Hepatocyte (in vitro differentiated cells): ENCODE measurements around the gene MED19. TPM values are rescaled to one million over a fixed set of nuclear protein-coding genes. Genes with fewer than 3 reads are reported as not detected.

Source experiments
- DNase-seq: peaks from one replicate; pipeline ENCODE4 v3.0.0-alpha.2; 2016; ENCODE audit warnings: low spot score
- H2AFZ ChIP-seq: fragments of 200-600 bp; sonication (generic); 2 replicates; pipeline ENCODE4 v1.6.0; 2016; ENCODE audit warnings: antibody characterized with exemption, mild to moderate bottlenecking
- H3K27ac ChIP-seq: fragments of 200-600 bp; sonication (generic); 2 replicates; pipeline ENCODE4 v1.5.1; 2016; ENCODE audit warnings: mild to moderate bottlenecking
- H3K27me3 ChIP-seq: fragments of 200-600 bp; sonication (generic); 2 replicates; pipeline ENCODE4 v1.6.1; 2016
- H3K36me3 ChIP-seq: fragments of 200-600 bp; sonication (generic); replicated peaks from 2 replicates; pipeline ENCODE4 v1.5.1; 2016; ENCODE audit warnings: low read depth; ENCODE audit not compliant: insufficient read depth
- H3K4me1 ChIP-seq: fragments of 200-600 bp; sonication (generic); 2 replicates; pipeline ENCODE4 v1.5.1; 2016; ENCODE audit warnings: mild to moderate bottlenecking, moderate library complexity; ENCODE audit not compliant: insufficient read depth
- H3K4me2 ChIP-seq: fragments of 200-600 bp; sonication (generic); 2 replicates; pipeline ENCODE4 v1.6.0; 2016
- H3K4me3 ChIP-seq: fragments of 200-600 bp; sonication (generic); 2 replicates; pipeline ENCODE4 v1.5.1; 2016; ENCODE audit warnings: mild to moderate bottlenecking
- H3K79me2 ChIP-seq: fragments of 200-600 bp; sonication (generic); 2 replicates; pipeline ENCODE4 v1.6.0; 2017; ENCODE audit warnings: mild to moderate bottlenecking
- H3K9me2 ChIP-seq: fragments of 200-600 bp; sonication (generic); replicated peaks from 2 replicates; pipeline ENCODE4 v1.6.0; 2017; ENCODE audit warnings: mild to moderate bottlenecking; ENCODE audit not compliant: insufficient read depth
- H3K9me3 ChIP-seq: fragments of 200-600 bp; sonication (generic); 2 replicates; pipeline ENCODE4 v1.5.1; 2016; ENCODE audit warnings: low read depth, mild to moderate bottlenecking
- H4K20me1 ChIP-seq: fragments of 200-600 bp; sonication (generic); 2 replicates; pipeline ENCODE4 v1.6.0; 2016; ENCODE audit warnings: mild to moderate bottlenecking; ENCODE audit not compliant: insufficient read depth, poor library complexity, severe bottlenecking
- CTCF ChIP-seq: fragments of 200-600 bp; sonication (generic); IDR thresholded peaks from 2 replicates; pipeline ENCODE4 v1.5.1; 2016; ENCODE audit warnings: antibody characterized with exemption, mild to moderate bottlenecking; ENCODE audit not compliant: poor library complexity
- EZH2 ChIP-seq: fragments of 200-600 bp; sonication (generic); IDR thresholded peaks from 2 replicates; pipeline ENCODE4 v1.6.1; 2016; ENCODE audit warnings: antibody characterized with exemption, mild to moderate bottlenecking, borderline replicate concordance
- EZH2phosphoT487 ChIP-seq: fragments of 200-600 bp; sonication (generic); IDR thresholded peaks from one replicate; pipeline ENCODE4 v1.6.1; 2018; ENCODE audit warnings: antibody characterized with exemption, mild to moderate bottlenecking, low read depth, moderate library complexity; ENCODE audit not compliant: unreplicated experiment, severe bottlenecking
- WGBS: methylation state at CpG from one replicate; pipeline ENCODE4 v1.1.6; 2016; ENCODE audit warnings: low lambda C conversion rate; ENCODE audit errors: missing lambda C conversion rate; 5-methylcytosine and 5-hydroxymethylcytosine counted together
- polyA plus RNA-seq: library from polyadenylated mRNA; unstranded; fragments of >200 nt; fragmentation: Nextera tagmentation; extraction: Ambion mirVana; gene quantifications from 2 replicates; pipeline ENCODE4 v1.2.1, GENCODE V29; 2016
- total RNA-seq: library from RNA; depleted of rRNA; stranded (reverse); fragments of >200 nt; gene quantifications from 2 replicates; pipeline ENCODE4 v1.2.3, GENCODE V29; 2014

The MED19 gene
- total and polyA plus RNA-seq, 2 experiments from 2014 or later, result 15.5 to 30.2 TPM

GRCh38 chr11:57681168-57681567 lies 30.8 kb downstream of the MED19 start:
- 74% methylated on average over 1 of the region's 1 CpG for WGBS
- Histone ChIP-seq H3K4me1 (no peaks in the 10 kb centered on the region), H3K27me3 (no peaks in the 10 kb centered on the region), H3K4me2 (no peak overlapping the region), H3K4me3 (no peak overlapping the region), H3K9me3 (no peaks in the 10 kb centered on the region), H4K20me1 (peaks cover 10% of the 10 kb centered on the region), H3K27ac (no peak overlapping the region), H3K36me3 (peaks cover 4% of the 10 kb centered on the region), H2AFZ (no peak overlapping the region), H3K9me2 (no peaks in the 10 kb centered on the region), H3K79me2 (peaks cover 77% of the 10 kb centered on the region)
- TF ChIP-seq CTCF (no peak), EZH2phosphoT487 (no peak), EZH2 (no peak)
- no peak for DNase-seq

GRCh38 chr11:57680552-57680874 lies 31.5 kb downstream of the MED19 start:
- Histone ChIP-seq H3K79me2 (peaks cover 80% of the 10 kb centered on the region), H3K9me3 (no peaks in the 10 kb centered on the region), H3K27me3 (no peaks in the 10 kb centered on the region), H3K36me3 (peaks cover 4% of the 10 kb centered on the region), H3K9me2 (no peaks in the 10 kb centered on the region), H3K4me1 (no peaks in the 10 kb centered on the region), H3K4me2 (no peak overlapping the region), H2AFZ (no peak overlapping the region), H4K20me1 (peaks cover 15% of the 10 kb centered on the region), H3K27ac (no peak overlapping the region), H3K4me3 (no peak overlapping the region)
- 81% methylated on average over 2 of the region's 2 CpGs for WGBS
- no peak for DNase-seq
- TF ChIP-seq EZH2phosphoT487 (no peak), EZH2 (no peak), CTCF (no peak)

GRCh38 chr11:57679396-57679795 lies 32.6 kb downstream of the MED19 start:
- no peak for DNase-seq
- H3K27ac ChIP-seq, result no peak overlapping the region
- TF ChIP-seq EZH2 (no peak), CTCF (no peak), EZH2phosphoT487 (no peak)
- no peaks in the 10 kb centered on the region for H3K9me3 ChIP-seq
- no peak overlapping the region for H3K4me2 ChIP-seq
- peaks cover 17% of the 10 kb centered on the region for H4K20me1 ChIP-seq
- no peak overlapping the region for H2AFZ ChIP-seq
- no peaks in the 10 kb centered on the region for H3K4me1 ChIP-seq
- no peaks in the 10 kb centered on the region for H3K9me2 ChIP-seq
- 95% methylated on average over 4 of the region's 4 CpGs for WGBS
- H3K79me2 ChIP-seq, result peaks cover 86% of the 10 kb centered on the region
- no peaks in the 10 kb centered on the region for H3K27me3 ChIP-seq
- H3K36me3 ChIP-seq, result peaks cover 4% of the 10 kb centered on the region
- H3K4me3 ChIP-seq, result no peak overlapping the region
